Mesendoderm (in vitro differentiated cells): ENCODE results near the gene RARA.

Experiments
- DNase-seq: peaks from one replicate; pipeline ENCODE4 v3.0.0; 2013
- H2AK5ac ChIP-seq: 2 replicates; pipeline ENCODE4 v1.6.1; 2013; ENCODE audit warnings: low read length, inconsistent platforms
- H2BK120ac ChIP-seq: 2 replicates; pipeline ENCODE4 v1.6.1; 2013; ENCODE audit warnings: low read depth, mild to moderate bottlenecking, low read length, moderate library complexity, mixed read lengths
- H2BK15ac ChIP-seq: replicated peaks from 2 replicates; pipeline ENCODE4 v1.6.1; 2013; ENCODE audit warnings: low read depth, mild to moderate bottlenecking, moderate library complexity
- H2BK5ac ChIP-seq: 2 replicates; pipeline ENCODE4 v1.6.1; 2013; ENCODE audit warnings: low read length, inconsistent platforms
- H3K18ac ChIP-seq: 2 replicates; pipeline ENCODE4 v1.6.1; 2013; ENCODE audit warnings: mild to moderate bottlenecking, low read length, mixed read lengths
- H3K23ac ChIP-seq: one replicate; pipeline ENCODE4 v1.6.1; 2013; ENCODE audit warnings: low read length
- H3K27ac ChIP-seq: 2 replicates; pipeline ENCODE4 v1.5.1; 2013; ENCODE audit warnings: low read depth, mild to moderate bottlenecking, inconsistent platforms, low read length, moderate library complexity
- H3K27me3 ChIP-seq: 2 replicates; pipeline ENCODE4 v1.6.1; 2013; ENCODE audit warnings: low read length, control low read depth, mild to moderate bottlenecking, inconsistent platforms; ENCODE audit not compliant: insufficient read depth, poor library complexity
- H3K36me3 ChIP-seq: 2 replicates; pipeline ENCODE4 v1.6.1; 2013; ENCODE audit warnings: low read length, inconsistent platforms; ENCODE audit not compliant: control insufficient read depth, insufficient read depth
- H3K4ac ChIP-seq: one replicate; pipeline ENCODE4 v1.6.1; 2013; ENCODE audit warnings: low read depth, mild to moderate bottlenecking, low read length, moderate library complexity
- H3K4me1 ChIP-seq: 2 replicates; pipeline ENCODE4 v1.6.1; 2013; ENCODE audit warnings: low read depth, low read length, inconsistent platforms; ENCODE audit not compliant: control insufficient read depth
- H3K4me2 ChIP-seq: 2 replicates; pipeline ENCODE4 v1.6.1; 2013; ENCODE audit warnings: low read length
- H3K4me3 ChIP-seq: 2 replicates; pipeline ENCODE4 v1.5.1; 2013; ENCODE audit warnings: mild to moderate bottlenecking, low read length
- H3K56ac ChIP-seq: one replicate; pipeline ENCODE4 v1.6.1; 2013; ENCODE audit warnings: low read length
- H3K79me1 ChIP-seq: 2 replicates; pipeline ENCODE4 v1.6.1; 2013; ENCODE audit warnings: low read length, inconsistent platforms
- H3K79me2 ChIP-seq: 2 replicates; pipeline ENCODE4 v1.6.1; 2013; ENCODE audit warnings: mild to moderate bottlenecking, low read length; ENCODE audit not compliant: control insufficient read depth, insufficient read depth
- H3K9ac ChIP-seq: 2 replicates; pipeline ENCODE4 v1.6.1; 2013; ENCODE audit warnings: low read length, inconsistent platforms
- H4K5ac ChIP-seq: one replicate; pipeline ENCODE4 v1.6.1; 2013; ENCODE audit warnings: low read length
- H4K8ac ChIP-seq: one replicate; pipeline ENCODE4 v1.6.1; 2013; ENCODE audit warnings: low read depth, mild to moderate bottlenecking, control low read depth, low read length, moderate library complexity
- WGBS: extraction: QIAGEN DNeasy Blood & Tissue Kit; methylation state at CpG from one replicate; pipeline ENCODE4 v1.1.7; 2013; ENCODE audit warnings: low lambda C conversion rate, missing lambda C conversion rate; ENCODE audit not compliant: insufficient coverage; ENCODE audit errors: extremely low coverage; 5-methylcytosine and 5-hydroxymethylcytosine counted together

RARA gene

GRCh38 chr17:40345161-40345993, 36.4 kb downstream of the RARA start:
- Histone ChIP-seq H3K27me3 (no peaks in the 10 kb centered on the region), H3K9ac (peak overlapping the region; percentile 84), H3K27ac (peak overlapping the region; percentile 96), H3K23ac (peak overlapping the region; percentile 73), H3K4me2 (peak overlapping the region; percentile 86), H3K79me1 (peaks cover 28% of the 10 kb centered on the region), H2BK15ac (no peak overlapping the region), H3K56ac (peak overlapping the region; percentile 95), H2AK5ac (no peak overlapping the region), H3K4me3 (peak overlapping the region; percentile 33), H3K36me3 (no peaks in the 10 kb centered on the region), H3K4ac (peak overlapping the region; percentile 89), H3K18ac (peak overlapping the region; percentile 66), H3K79me2 (peaks cover 42% of the 10 kb centered on the region), H4K5ac (no peak overlapping the region), H2BK5ac (peak overlapping the region; percentile 98), H2BK120ac (peak overlapping the region; percentile 75), H3K4me1 (peaks cover 38% of the 10 kb centered on the region), H4K8ac (no peak overlapping the region)
- WGBS: no CpG with 5 or more reads among the region's 45 CpGs
- DNase-seq: peak; percentile 96

GRCh38 chr17:40345994-40346764, 37.2 kb downstream of the RARA start:
- no peak overlapping the region for H4K5ac ChIP-seq
- peak overlapping the region; percentile 65 for H3K4ac ChIP-seq
- peak overlapping the region; percentile 76 for H2AK5ac ChIP-seq
- H4K8ac ChIP-seq: no peak overlapping the region
- H2BK15ac ChIP-seq: no peak overlapping the region
- H3K4me3 ChIP-seq: no peak overlapping the region
- H3K79me2 ChIP-seq: peaks cover 45% of the 10 kb centered on the region
- H3K18ac ChIP-seq: peak overlapping the region; percentile 5
- H3K9ac ChIP-seq: peak overlapping the region; percentile 84
- H2BK5ac ChIP-seq: peak overlapping the region; percentile 87
- H3K4me1 ChIP-seq: peaks cover 44% of the 10 kb centered on the region
- H3K36me3 ChIP-seq: no peaks in the 10 kb centered on the region
- peak overlapping the region; percentile 96 for H3K27ac ChIP-seq
- H3K23ac ChIP-seq: peak overlapping the region; percentile 67
- peak overlapping the region; percentile 95 for H3K56ac ChIP-seq
- no peak for DNase-seq
- H3K79me1 ChIP-seq: peaks cover 31% of the 10 kb centered on the region
- no peaks in the 10 kb centered on the region for H3K27me3 ChIP-seq
- no peak overlapping the region for H2BK120ac ChIP-seq
- WGBS: no CpG with 5 or more reads among the region's 11 CpGs
- H3K4me2 ChIP-seq: peak overlapping the region; percentile 86

- Histone ChIP-seq H3K36me3 (no peaks in the 10 kb centered on the region), H3K27me3 (no peaks in the 10 kb centered on the region)
- WGBS: no CpG with 5 or more reads among the region's 1 CpG
Observed at GRCh38 chr17:40346765-40347158, 37.8 kb downstream of the RARA start.

GRCh38 chr17:40347319-40348135, 38.5 kb downstream of the RARA start:
- Histone ChIP-seq H3K79me2 (peaks cover 43% of the 10 kb centered on the region), H2BK15ac (no peak overlapping the region), H2BK5ac (peak overlapping the region; percentile 87), H3K4me3 (no peak overlapping the region), H3K36me3 (peaks cover 3% of the 10 kb centered on the region), H3K27ac (no peak overlapping the region), H3K4me2 (peak overlapping the region; percentile 19), H3K79me1 (peaks cover 36% of the 10 kb centered on the region), H4K5ac (no peak overlapping the region), H4K8ac (no peak overlapping the region), H3K27me3 (no peaks in the 10 kb centered on the region), H2BK120ac (peak overlapping the region; percentile 2), H2AK5ac (peak overlapping the region; percentile 76), H3K23ac (no peak overlapping the region), H3K4me1 (peaks cover 46% of the 10 kb centered on the region), H3K9ac (peak overlapping the region; percentile 56), H3K18ac (peak overlapping the region; percentile 19), H3K56ac (peak overlapping the region; percentile 95), H3K4ac (no peak overlapping the region)
- no peak for DNase-seq
- WGBS: no CpG with 5 or more reads among the region's 9 CpGs

More at GRCh38 chr17:40346765-40347158, 37.8 kb downstream of the RARA start:
- H3K4me3 ChIP-seq: no peak overlapping the region
- no peak overlapping the region for H3K4me2 ChIP-seq
- H2BK120ac ChIP-seq: no peak overlapping the region
- H2AK5ac ChIP-seq: peak overlapping the region; percentile 15
- no peak overlapping the region for H2BK15ac ChIP-seq
- H4K8ac ChIP-seq: no peak overlapping the region
- H2BK5ac ChIP-seq: peak overlapping the region; percentile 87
- no peak for DNase-seq
- H3K23ac ChIP-seq: no peak overlapping the region
- no peak overlapping the region for H4K5ac ChIP-seq
- H3K79me2 ChIP-seq: peaks cover 45% of the 10 kb centered on the region
- H3K18ac ChIP-seq: peak overlapping the region; percentile 5
- H3K4me1 ChIP-seq: peaks cover 46% of the 10 kb centered on the region
- peak overlapping the region; percentile 65 for H3K4ac ChIP-seq
- peak overlapping the region; percentile 96 for H3K27ac ChIP-seq
- H3K56ac ChIP-seq: peak overlapping the region; percentile 95
- H3K9ac ChIP-seq: peak overlapping the region; percentile 48
- peaks cover 33% of the 10 kb centered on the region for H3K79me1 ChIP-seq

- Histone ChIP-seq H3K23ac (no peak overlapping the region), H3K36me3 (peaks cover 4% of the 10 kb centered on the region), H2AK5ac (peak overlapping the region; percentile 76), H3K4me1 (peaks cover 47% of the 10 kb centered on the region), H4K8ac (no peak overlapping the region), H4K5ac (no peak overlapping the region), H3K79me2 (peaks cover 37% of the 10 kb centered on the region), H3K18ac (no peak overlapping the region), H3K79me1 (peaks cover 35% of the 10 kb centered on the region), H3K27ac (no peak overlapping the region), H3K4me2 (peak overlapping the region; percentile 19), H2BK120ac (peak overlapping the region; percentile 2), H3K4me3 (no peak overlapping the region), H2BK15ac (no peak overlapping the region), H3K9ac (peak overlapping the region; percentile 56), H3K4ac (no peak overlapping the region), H3K27me3 (no peaks in the 10 kb centered on the region), H2BK5ac (peak overlapping the region; percentile 6), H3K56ac (peak overlapping the region; percentile 83)
- no CpG with 5 or more reads among the region's 5 CpGs for WGBS
- DNase-seq: no peak
Observed at GRCh38 chr17:40348136-40348504, 39.1 kb downstream of the RARA start.
